ENCODE measurements around the gene KIAA1614. TPM values are rescaled to one million over a fixed set of nuclear protein-coding genes. Genes with fewer than 3 reads are reported as not detected.

KIAA1614 gene
- total and polyA plus RNA-seq, 10 of the 15 experiments (the other 5 are each of a cell fraction or from before 2014, with no cell fraction given): 0.03 to 1.0 (median 0.26) TPM; not detected in 1

- POLR2A ChIA-PET: interaction anchor here (0.6 kb wide), 1 partner anchor 64 kb away, joined by 4 read pairs; no protein-coding TSS in a partner anchor
- TF ChIP-seq RUNX3 (IDR thresholded peaks at IDR 0.05; ENCODE audit: low read length): no peak
- no peak for FAIRE-seq
Observed at GRCh38 chr1:180939711-180940103, 27.0 kb downstream of the KIAA1614 start.

DNA sequence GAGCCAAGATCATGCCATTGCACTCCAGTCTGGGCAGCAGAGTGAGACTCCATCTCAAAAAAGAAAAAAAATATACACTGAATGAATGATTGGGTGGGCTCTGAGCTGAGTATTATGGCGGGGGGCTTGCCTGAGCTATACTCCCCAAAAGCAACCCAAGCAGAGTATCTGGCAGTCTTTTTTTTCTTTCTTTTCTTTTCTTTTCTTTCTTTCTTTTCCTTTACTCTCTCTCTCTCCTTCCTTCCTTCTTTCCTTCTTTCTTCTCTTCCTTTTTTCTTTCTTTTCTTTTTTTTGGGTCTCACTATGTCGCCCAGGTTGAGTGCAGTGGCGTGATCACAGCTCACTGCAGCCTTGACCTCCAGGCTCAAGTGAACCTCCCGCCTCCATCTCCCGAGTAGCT is 27.7 kb downstream of the KIAA1614 start:
- H2AFZ ChIP-seq (ENCODE audit: control insufficient read depth, low read depth, low read length): no peak overlapping the region
- SMC1A ChIA-PET (ENCODE audit: uncharacterized antibody, unreplicated experiment): interaction anchor here (0.8 to 1.0 kb wide), 2 partner anchors 10 to 18 kb away, joined by 3 read pairs; no protein-coding TSS in a partner anchor
- no TSS peak for BruUV-seq (replicated peaks)
- no peaks in the 10 kb centered on the region for H3K79me2 ChIP-seq (ENCODE audit: control insufficient read depth, insufficient read depth, low read length)
- H3K4me1 ChIP-seq (ENCODE audit: control insufficient read depth, insufficient read depth, low read length): peaks cover 6% of the 10 kb centered on the region
- ATAC-seq (no peak), DNase-seq (ENCODE audit: low read depth, low spot score) (no peak), FAIRE-seq (no peak)
- H3K4me3 ChIP-seq: no peak overlapping the region
- no peaks in the 10 kb centered on the region for H4K20me1 ChIP-seq (ENCODE audit: control insufficient read depth, insufficient read depth)
- no peak overlapping the region for H3K9ac ChIP-seq (ENCODE audit: control insufficient read depth, insufficient read depth, low read length)
- in situ Hi-C loops (cut with MboI): no loop called here
- H3K9me3 ChIP-seq (replicated peaks; ENCODE audit: control insufficient read depth, insufficient read depth, low read length): no peaks in the 10 kb centered on the region; the same call in 2 of the 3 replicates
- no peaks in the 10 kb centered on the region; a peak in 1 of 4 replicates for H3K36me3 ChIP-seq (ENCODE audit: control insufficient read depth in 2 of 2, insufficient read depth in 2 of 2, low read length in 1 of 2)
- no peak overlapping the region for H3K4me2 ChIP-seq (ENCODE audit: control insufficient read depth, insufficient read depth)
- POLR2A ChIA-PET: interaction anchor here (0.6 to 0.7 kb wide), 2 partner anchors 15 to 65 kb away, joined by 4 to 6 read pairs; no protein-coding TSS in a partner anchor
- H3K27me3 ChIP-seq (replicated peaks in 1 of 2; ENCODE audit: control insufficient read depth in 2 of 2, insufficient read depth in 2 of 2, low read length in 1 of 2): no peaks in the 10 kb centered on the region; a peak in 1 of 4 replicates
- RAD21 ChIA-PET (ENCODE audit: unreplicated experiment): interaction anchor here (1.1 to 2.1 kb wide), 2 partner anchors 20 to 59 kb away, joined by 4 to 6 read pairs; no protein-coding TSS in a partner anchor
- intact Hi-C loops (cut with micrococcal nuclease; ENCODE audit: unreplicated experiment): no loop called here
- CTCF ChIA-PET: interaction anchor here (1.3 kb wide), 1 partner anchor 19 kb away, joined by 3 read pairs; no protein-coding TSS in a partner anchor
- no peak overlapping the region for H3K27ac ChIP-seq (ENCODE audit: control insufficient read depth, insufficient read depth)
- 57% methylated on average over 5 of the region's 5 CpGs for WGBS (ENCODE audit: insufficient coverage, insufficient replicate concordance, low lambda C conversion rate, missing lambda C conversion rate)
- TF ChIP-seq TCF12 (IDR thresholded peaks at IDR 0.05; ENCODE audit: low read depth, low read length): no peak
- no peak for TF ChIP-seq BACH1 (IDR thresholded peaks at IDR 0.05; ENCODE audit: borderline replicate concordance)
- no peak for TF ChIP-seq HCFC1 (IDR thresholded peaks at IDR 0.05; ENCODE audit: low read length)
- no peak for TF ChIP-seq ZBED1 (IDR thresholded peaks at IDR 0.05; ENCODE audit: borderline replicate concordance)
- no peak for TF ChIP-seq IRF4 (IDR thresholded peaks at IDR 0.05; ENCODE audit: low read depth, low read length)
- TF ChIP-seq GABPA (IDR thresholded peaks at IDR 0.05; ENCODE audit: low read depth): no peak
- TF ChIP-seq KDM1A (IDR thresholded peaks at IDR 0.05; ENCODE audit: borderline replicate concordance): no peak
- no peak for TF ChIP-seq MEF2B (IDR thresholded peaks at IDR 0.05; ENCODE audit: partially characterized antibody, poor library complexity, severe bottlenecking)
- no peak for TF ChIP-seq CHD1 (IDR thresholded peaks at IDR 0.05; ENCODE audit: low read depth, low read length)
- TF ChIP-seq, protein P1, sequence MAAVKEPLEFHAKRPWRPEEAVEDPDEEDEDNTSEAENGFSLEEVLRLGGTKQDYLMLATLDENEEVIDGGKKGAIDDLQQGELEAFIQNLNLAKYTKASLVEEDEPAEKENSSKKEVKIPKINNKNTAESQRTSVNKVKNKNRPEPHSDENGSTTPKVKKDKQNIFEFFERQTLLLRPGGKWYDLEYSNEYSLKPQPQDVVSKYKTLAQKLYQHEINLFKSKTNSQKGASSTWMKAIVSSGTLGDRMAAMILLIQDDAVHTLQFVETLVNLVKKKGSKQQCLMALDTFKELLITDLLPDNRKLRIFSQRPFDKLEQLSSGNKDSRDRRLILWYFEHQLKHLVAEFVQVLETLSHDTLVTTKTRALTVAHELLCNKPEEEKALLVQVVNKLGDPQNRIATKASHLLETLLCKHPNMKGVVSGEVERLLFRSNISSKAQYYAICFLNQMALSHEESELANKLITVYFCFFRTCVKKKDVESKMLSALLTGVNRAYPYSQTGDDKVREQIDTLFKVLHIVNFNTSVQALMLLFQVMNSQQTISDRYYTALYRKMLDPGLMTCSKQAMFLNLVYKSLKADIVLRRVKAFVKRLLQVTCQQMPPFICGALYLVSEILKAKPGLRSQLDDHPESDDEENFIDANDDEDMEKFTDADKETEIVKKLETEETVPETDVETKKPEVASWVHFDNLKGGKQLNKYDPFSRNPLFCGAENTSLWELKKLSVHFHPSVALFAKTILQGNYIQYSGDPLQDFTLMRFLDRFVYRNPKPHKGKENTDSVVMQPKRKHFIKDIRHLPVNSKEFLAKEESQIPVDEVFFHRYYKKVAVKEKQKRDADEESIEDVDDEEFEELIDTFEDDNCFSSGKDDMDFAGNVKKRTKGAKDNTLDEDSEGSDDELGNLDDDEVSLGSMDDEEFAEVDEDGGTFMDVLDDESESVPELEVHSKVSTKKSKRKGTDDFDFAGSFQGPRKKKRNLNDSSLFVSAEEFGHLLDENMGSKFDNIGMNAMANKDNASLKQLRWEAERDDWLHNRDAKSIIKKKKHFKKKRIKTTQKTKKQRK (IDR thresholded peaks at IDR 0.05; ENCODE audit: low read depth, low read length): no peak
- TF ChIP-seq TBL1XR1 (IDR thresholded peaks at IDR 0.05; ENCODE audit: low read depth, low read length): no peak
- TF ChIP-seq, protein P2, sequence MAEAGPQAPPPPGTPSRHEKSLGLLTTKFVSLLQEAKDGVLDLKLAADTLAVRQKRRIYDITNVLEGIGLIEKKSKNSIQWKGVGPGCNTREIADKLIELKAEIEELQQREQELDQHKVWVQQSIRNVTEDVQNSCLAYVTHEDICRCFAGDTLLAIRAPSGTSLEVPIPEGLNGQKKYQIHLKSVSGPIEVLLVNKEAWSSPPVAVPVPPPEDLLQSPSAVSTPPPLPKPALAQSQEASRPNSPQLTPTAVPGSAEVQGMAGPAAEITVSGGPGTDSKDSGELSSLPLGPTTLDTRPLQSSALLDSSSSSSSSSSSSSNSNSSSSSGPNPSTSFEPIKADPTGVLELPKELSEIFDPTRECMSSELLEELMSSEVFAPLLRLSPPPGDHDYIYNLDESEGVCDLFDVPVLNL (IDR thresholded peaks at IDR 0.05; ENCODE audit: low read depth, low read length): no peak
- no peak for TF ChIP-seq CBFB (IDR thresholded peaks at IDR 0.05; ENCODE audit: low read depth)

More at GRCh38 chr1:180939711-180940103, 27.0 kb downstream of the KIAA1614 start:
- Histone ChIP-seq H2AFZ (ENCODE audit: control insufficient read depth, low read depth, low read length) (no peak overlapping the region), H3K4me2 (ENCODE audit: control insufficient read depth, insufficient read depth) (no peak overlapping the region), H3K9ac (ENCODE audit: control insufficient read depth, insufficient read depth, low read length) (no peak overlapping the region), H3K9me3 (replicated peaks; ENCODE audit: control insufficient read depth, insufficient read depth, low read length) (no peaks in the 10 kb centered on the region), H3K4me3 (no peak overlapping the region), H3K27ac (ENCODE audit: control insufficient read depth, insufficient read depth) (no peak overlapping the region), H3K27me3 (replicated peaks in 1 of 2; ENCODE audit: control insufficient read depth in 2 of 2, insufficient read depth in 2 of 2, low read length in 1 of 2) (no peaks in the 10 kb centered on the region; a peak in 1 of 4 replicates), H3K4me1 (ENCODE audit: control insufficient read depth, insufficient read depth, low read length) (peaks cover 13% of the 10 kb centered on the region), H4K20me1 (ENCODE audit: control insufficient read depth, insufficient read depth) (no peaks in the 10 kb centered on the region), H3K36me3 (ENCODE audit: control insufficient read depth in 2 of 2, insufficient read depth in 2 of 2, low read length in 1 of 2) (no peaks in the 10 kb centered on the region; a peak in 1 of 4 replicates), H3K79me2 (ENCODE audit: control insufficient read depth, insufficient read depth, low read length) (no peaks in the 10 kb centered on the region)
- intact Hi-C loops (cut with micrococcal nuclease; ENCODE audit: unreplicated experiment): no loop called here
- WGBS (ENCODE audit: insufficient coverage, insufficient replicate concordance, low lambda C conversion rate, missing lambda C conversion rate): 41% methylated on average over 3 of the region's 3 CpGs
- in situ Hi-C loops (cut with MboI): no loop called here
- CTCF ChIA-PET: interaction anchor here (1.2 kb wide), 1 partner anchor 19 kb away, joined by 5 read pairs; no protein-coding TSS in a partner anchor
- RAD21 ChIA-PET (ENCODE audit: unreplicated experiment): interaction anchor here (1.1 to 2.1 kb wide), 3 partner anchors 19 to 221 kb away, joined by 3 to 6 read pairs (median 4); no protein-coding TSS in a partner anchor
- ATAC-seq (no peak), DNase-seq (ENCODE audit: low read depth, low spot score) (no peak)
- no TSS peak for BruUV-seq (replicated peaks)
- SMC1A ChIA-PET (ENCODE audit: uncharacterized antibody, unreplicated experiment): interaction anchor here (0.8 kb wide), 1 partner anchor 17 kb away, joined by 3 read pairs; no protein-coding TSS in a partner anchor

Measured in GM12878 (cell line).